HepG2 (cell line): ENCODE results near the gene CNTFR. TPM values are rescaled to one million over a fixed set of nuclear protein-coding genes. Genes with fewer than 3 reads are reported as not detected.

Source experiments
- ARID4A ChIP-seq: sonication (generic); formaldehyde crosslinking; IDR thresholded peaks from 2 replicates; pipeline ENCODE4 v1.5.0; 2020; ENCODE audit warnings: mild to moderate bottlenecking, missing genetic modification reagents, borderline replicate concordance
- ATF7 ChIP-seq, 2 experiments: fragments of 450-650 bp in 1 of 2; sonication (generic) in 1 of 2; formaldehyde crosslinking in 1 of 2; IDR thresholded peaks; 2 replicates each; pipeline versions ENCODE4 v1.4.0 to v1.6.1; 2016 to 2020; ENCODE audit warnings: antibody characterized with exemption in 1 of 2, mild to moderate bottlenecking in 1 of 2, missing genetic modification reagents in 1 of 2
- FLYWCH1 ChIP-seq: sonication (generic); formaldehyde crosslinking; IDR thresholded peaks from 2 replicates; pipeline ENCODE4 v1.8.1; 2023; ENCODE audit warnings: mild to moderate bottlenecking, missing genetic modification reagents
- GTF3A ChIP-seq: sonication (generic); formaldehyde crosslinking; conservative IDR thresholded peaks from 2 replicates; pipeline ENCODE4 v1.4.0; 2020; ENCODE audit warnings: mild to moderate bottlenecking, missing genetic modification reagents
- KDM5A ChIP-seq: fragments of 200-600 bp; sonication (generic); IDR thresholded peaks from 2 replicates; pipeline ENCODE4 v1.7.0; 2018; ENCODE audit warnings: antibody characterized with exemption, mild to moderate bottlenecking, low read length, borderline replicate concordance
- KLF16 ChIP-seq, 2 experiments: sonication (generic) in 1 of 2; formaldehyde crosslinking in 1 of 2; IDR thresholded peaks; 2 replicates each; pipeline versions ENCODE4 v1.6.1 to v1.8.0; 2016 to 2023; ENCODE audit warnings: missing genetic modification reagents in 2 of 2, missing compliant biosample characterization in 1 of 2
- MAFF ChIP-seq: IDR thresholded peaks from 2 replicates; pipeline ENCODE4 v1.6.1; 2011; ENCODE audit warnings: low read depth, low read length, improper control_type of control experiment
- MYC ChIP-seq: sonication (generic); formaldehyde crosslinking; IDR thresholded peaks from 2 replicates; pipeline ENCODE4 v1.9.0; 2021; ENCODE audit warnings: missing genetic modification reagents, borderline replicate concordance
- NFIB ChIP-seq: sonication (generic); formaldehyde crosslinking; IDR thresholded peaks from 2 replicates; pipeline ENCODE4 v1.9.0; 2021; ENCODE audit warnings: missing genetic modification reagents, mild to moderate bottlenecking, borderline replicate concordance
- NRL ChIP-seq: sonication (generic); formaldehyde crosslinking; IDR thresholded peaks from 2 replicates; pipeline ENCODE4 v1.5.0; 2020; ENCODE audit warnings: missing genetic modification reagents, mild to moderate bottlenecking, moderate library complexity, borderline replicate concordance
- PHF20 ChIP-seq: sonication (generic); formaldehyde crosslinking; IDR thresholded peaks from 2 replicates; pipeline ENCODE4 v1.5.0; 2020; ENCODE audit warnings: mild to moderate bottlenecking, missing genetic modification reagents
- PRDM10 ChIP-seq: sonication (generic); formaldehyde crosslinking; IDR thresholded peaks from 2 replicates; pipeline ENCODE4 v1.4.0; 2020; ENCODE audit warnings: low read depth, missing genetic modification reagents
- SIN3A ChIP-seq: IDR thresholded peaks from 2 replicates; pipeline ENCODE4 v1.6.1; 2011; ENCODE audit warnings: low read depth, mild to moderate bottlenecking, control low read depth, low read length, borderline replicate concordance
- SIX4 ChIP-seq: sonication (generic); formaldehyde crosslinking; IDR thresholded peaks from 2 replicates; pipeline ENCODE4 v1.4.0; 2020; ENCODE audit warnings: missing genetic modification reagents
- SMAD1 ChIP-seq: sonication (generic); formaldehyde crosslinking; IDR thresholded peaks from 2 replicates; pipeline ENCODE4 v1.4.0; 2020; ENCODE audit warnings: missing genetic modification reagents, low read depth, mild to moderate bottlenecking, borderline replicate concordance
- TCF7L2 ChIP-seq: IDR thresholded peaks from 2 replicates; pipeline ENCODE4 v1.6.1; 2011; ENCODE audit warnings: mild to moderate bottlenecking, low read depth, low read length, moderate library complexity
- TFE3 ChIP-seq: IDR thresholded peaks from 2 replicates; pipeline ENCODE4 v1.6.1; 2016
- ZMAT5 ChIP-seq: sonication (generic); formaldehyde crosslinking; IDR thresholded peaks from 2 replicates; pipeline ENCODE4 v1.5.0; 2020; ENCODE audit warnings: mild to moderate bottlenecking, low read depth, missing genetic modification reagents, borderline replicate concordance
- ZNF30 ChIP-seq: sonication (generic); formaldehyde crosslinking; IDR thresholded peaks from 2 replicates; pipeline ENCODE4 v1.5.0; 2020; ENCODE audit warnings: mild to moderate bottlenecking, missing genetic modification reagents
- ZNF510 ChIP-seq: sonication (generic); formaldehyde crosslinking; IDR thresholded peaks from 2 replicates; pipeline ENCODE4 v1.4.0; 2020; ENCODE audit warnings: low read depth, mild to moderate bottlenecking, missing genetic modification reagents
- ZNF775 ChIP-seq: sonication (generic); formaldehyde crosslinking; IDR thresholded peaks from 2 replicates; pipeline ENCODE4 v1.4.0; 2020; ENCODE audit warnings: missing genetic modification reagents, mild to moderate bottlenecking, moderate library complexity, borderline replicate concordance
- polyA plus RNA-seq, 8 experiments: library from polyadenylated mRNA; depleted of rRNA in 3 of 8; stranded (reverse) in 7 of 8; unstranded in 1 of 8; fragments of >200 nt; fragmentation: Illumina TruSeq in 4 of 8; extraction: Trizol in 4 of 8; gene quantifications; 2 replicates each; pipeline versions ENCODE4 v1.2.1 to v1.2.3, GENCODE V29; 2011 to 2016; ENCODE audit warnings: low read depth in 4 of 8, missing spikeins in 1 of 8, mixed read lengths in 1 of 8; ENCODE audit not compliant: insufficient read depth in 1 of 8
- total RNA-seq, 5 experiments: library from RNA; depleted of rRNA; stranded (reverse); fragments of >200 nt; fragmentation: Illumina TruSeq; extraction: Trizol; gene quantifications; 2 replicates each; pipeline ENCODE4 v1.2.3, GENCODE V29; 2016; ENCODE audit warnings: low read depth in 1 of 5

The CNTFR gene
- total and polyA plus RNA-seq, 2 of the 13 experiments (the other 11 are each of a cell fraction or from before 2014, with no cell fraction given) = not detected

GRCh38 chr9:34544035-34544434 lies 45.5 kb downstream of the CNTFR start (continued):
- TF ChIP-seq ATF7 (IDR thresholded peaks at IDR 0.05) (no peak), ATF7 (CRISPR knock-in tag; IDR thresholded peaks at IDR 0.05) (no peak), MAFF (no peak), ZNF775 (CRISPR knock-in tag) (no peak), KDM5A (no peak), NFIB (CRISPR knock-in tag) (no peak), FLYWCH1 (CRISPR knock-in tag) (no peak), GTF3A (no peak), SIX4 (CRISPR knock-in tag) (0 out of 2 replicates have a peak, but pooled peaks have one; percentile 36), SIN3A (no peak), MYC (CRISPR knock-in tag) (no peak), PHF20 (no peak), ARID4A (CRISPR knock-in tag) (peak; percentile 17; the same call in 1 of the 2 replicates), KLF16 (CRISPR knock-in tag; IDR thresholded peaks at IDR 0.05) (peak in 1 of 2 experiments; percentile 24; a peak in 1 of 4 replicates), SMAD1 (CRISPR knock-in tag) (no peak), TCF7L2 (no peak), NRL (CRISPR knock-in tag) (no peak), PRDM10 (CRISPR knock-in tag) (no peak), ZNF510 (no peak), ZMAT5 (CRISPR knock-in tag) (no peak), TFE3 (CRISPR knock-in tag) (peak; percentile 61), ZNF30 (CRISPR knock-in tag) (no peak)
